ENCODE data around the gene PAAF1. TPM values are rescaled to one million over a fixed set of nuclear protein-coding genes. Genes with fewer than 3 reads are reported as not detected.

The PAAF1 gene
- total RNA-seq, 1 experiment from 2014 or later, result 13.3 TPM

- TF ChIP-seq EZH2 (IDR thresholded peaks at IDR 0.05; ENCODE audit: low read length, unreplicated experiment), result no peak
- no peak for TF ChIP-seq CTCF (conservative IDR thresholded peaks at IDR 0.05; ENCODE audit: low read depth, low read length)
- no peak for TF ChIP-seq EZH2phosphoT487 (IDR thresholded peaks at IDR 0.05; ENCODE audit: borderline replicate concordance, low read length)
These were observed 70.1 kb downstream of the PAAF1 start for GRCh38 chr11:73946798-73947458.

GRCh38 chr11:73949246-73949645 is 72.4 kb downstream of the PAAF1 start:
- Histone ChIP-seq H3K4me1 (ENCODE audit: insufficient read depth, low read length) (peaks cover 13% of the 10 kb centered on the region), H3K4me2 (ENCODE audit: low read length) (no peak overlapping the region), H2AFZ (ENCODE audit: low read length) (no peak overlapping the region), H3K9ac (ENCODE audit: low read length) (no peak overlapping the region), H3K27ac (ENCODE audit: low read length) (no peak overlapping the region), H3K36me3 (ENCODE audit: low read depth, low read length) (no peaks in the 10 kb centered on the region), H3K27me3 (ENCODE audit: low read length) (no peaks in the 10 kb centered on the region), H3F3A (ENCODE audit: low read length, unreplicated experiment) (no peaks in the 10 kb centered on the region), H3K4me3 (ENCODE audit: low read length) (no peak overlapping the region), H3K79me2 (ENCODE audit: low read length) (no peaks in the 10 kb centered on the region), H3K9me3 (ENCODE audit: low read length) (no peaks in the 10 kb centered on the region), H3K9me2 (replicated peaks; ENCODE audit: low read length) (no peaks in the 10 kb centered on the region), H4K20me1 (ENCODE audit: low read length) (no peaks in the 10 kb centered on the region)
- DNase-seq (no peak), ATAC-seq (no peak)
- no peak for TF ChIP-seq EZH2phosphoT487 (IDR thresholded peaks at IDR 0.05; ENCODE audit: borderline replicate concordance, low read length)
- no peak for TF ChIP-seq EZH2 (IDR thresholded peaks at IDR 0.05; ENCODE audit: low read length, unreplicated experiment)
- no peak for TF ChIP-seq CTCF (conservative IDR thresholded peaks at IDR 0.05; ENCODE audit: low read depth, low read length)
- BruUV-seq (replicated peaks), result no TSS peak
- ChIA-PET POLR2A (ENCODE audit: unreplicated experiment) (no interaction called here), CTCF (no interaction called here)
- intact Hi-C loops (cut with micrococcal nuclease), result no loop called here

More at GRCh38 chr11:73946798-73947458, 70.1 kb downstream of the PAAF1 start:
- no peak overlapping the region for H3K4me2 ChIP-seq (ENCODE audit: low read length)
- intact Hi-C loops (cut with micrococcal nuclease), result no loop called here
- peaks cover under 1% of the 10 kb centered on the region; the same call in 1 of the 2 replicates for H3K36me3 ChIP-seq (ENCODE audit: low read depth, low read length)
- H3K9me2 ChIP-seq (replicated peaks; ENCODE audit: low read length), result no peaks in the 10 kb centered on the region
- no peak overlapping the region for H3K4me3 ChIP-seq (ENCODE audit: low read length)
- no TSS peak for BruUV-seq (replicated peaks)
- H4K20me1 ChIP-seq (ENCODE audit: low read length), result no peaks in the 10 kb centered on the region
- no peak overlapping the region for H3K27ac ChIP-seq (ENCODE audit: low read length)
- no peaks in the 10 kb centered on the region for H3K9me3 ChIP-seq (ENCODE audit: low read length)
- H3F3A ChIP-seq (ENCODE audit: low read length, unreplicated experiment), result no peaks in the 10 kb centered on the region
- H3K79me2 ChIP-seq (ENCODE audit: low read length), result no peaks in the 10 kb centered on the region
- CTCF ChIA-PET, result interaction anchor here (0.6 kb wide), 1 partner anchor 162 kb away, joined by 8 read pairs; no protein-coding TSS in a partner anchor
- no peak overlapping the region for H3K9ac ChIP-seq (ENCODE audit: low read length)
- H2AFZ ChIP-seq (ENCODE audit: low read length), result no peak overlapping the region
- H3K4me1 ChIP-seq (ENCODE audit: insufficient read depth, low read length), result peaks cover 10% of the 10 kb centered on the region
- no peak for DNase-seq
- no peak for ATAC-seq
- H3K27me3 ChIP-seq (ENCODE audit: low read length), result no peaks in the 10 kb centered on the region
- POLR2A ChIA-PET (ENCODE audit: unreplicated experiment), result no interaction called here

GRCh38 chr11:73949912-73950311 is 73.1 kb downstream of the PAAF1 start:
- Histone ChIP-seq H3K4me1 (ENCODE audit: insufficient read depth, low read length) (peaks cover 13% of the 10 kb centered on the region), H2AFZ (ENCODE audit: low read length) (no peak overlapping the region), H3F3A (ENCODE audit: low read length, unreplicated experiment) (no peaks in the 10 kb centered on the region), H3K27ac (ENCODE audit: low read length) (no peak overlapping the region), H3K4me3 (ENCODE audit: low read length) (no peak overlapping the region), H3K36me3 (ENCODE audit: low read depth, low read length) (no peaks in the 10 kb centered on the region), H3K4me2 (ENCODE audit: low read length) (no peak overlapping the region), H3K27me3 (ENCODE audit: low read length) (no peaks in the 10 kb centered on the region), H3K9me3 (ENCODE audit: low read length) (no peaks in the 10 kb centered on the region), H3K9ac (ENCODE audit: low read length) (no peak overlapping the region), H3K9me2 (replicated peaks; ENCODE audit: low read length) (no peaks in the 10 kb centered on the region), H4K20me1 (ENCODE audit: low read length) (no peaks in the 10 kb centered on the region), H3K79me2 (ENCODE audit: low read length) (no peaks in the 10 kb centered on the region)
- ATAC-seq (no peak), DNase-seq (no peak)
- BruUV-seq (replicated peaks), result no TSS peak
- POLR2A ChIA-PET (ENCODE audit: unreplicated experiment), result no interaction called here
- CTCF ChIA-PET, result no interaction called here
- intact Hi-C loops (cut with micrococcal nuclease), result no loop called here
- no peak for TF ChIP-seq CTCF (conservative IDR thresholded peaks at IDR 0.05; ENCODE audit: low read depth, low read length)
- TF ChIP-seq EZH2phosphoT487 (IDR thresholded peaks at IDR 0.05; ENCODE audit: borderline replicate concordance, low read length), result no peak
- no peak for TF ChIP-seq EZH2 (IDR thresholded peaks at IDR 0.05; ENCODE audit: low read length, unreplicated experiment)
